Fibroblast of the aortic adventitia (primary cell): ENCODE measurements around the gene JAZF1. TPM values are rescaled to one million over a fixed set of nuclear protein-coding genes. Genes with fewer than 3 reads are reported as not detected.

Experiments
- DNase-seq: peaks from one replicate; pipeline ENCODE4 v3.0.0-alpha.2; 2010; ENCODE audit warnings: low read depth
- H3K4me3 ChIP-seq: 2 replicates; pipeline ENCODE4 v1.5.1; 2011; ENCODE audit warnings: low read depth, mild to moderate bottlenecking, control low read depth, low read length, moderate library complexity
- CTCF ChIP-seq: IDR thresholded peaks from 2 replicates; pipeline ENCODE4 v1.5.1; 2011; ENCODE audit warnings: mild to moderate bottlenecking, low read length, control low read depth, inconsistent platforms; ENCODE audit not compliant: insufficient read depth
- total RNA-seq: library from RNA; depleted of rRNA; stranded (reverse); fragments of >200 nt; gene quantifications from 2 replicates; pipeline ENCODE4 v1.2.3, GENCODE V29; 2012; ENCODE audit warnings: low replicate concordance

JAZF1 gene
- total RNA-seq, 1 donor, result 8.3 TPM

- no peak for DNase-seq
- no peak for TF ChIP-seq CTCF
- H3K4me3 ChIP-seq, result no peak overlapping the region
Measured at GRCh38 chr7:28110427-28111012, 70.1 kb downstream of the JAZF1 start.

- no peak overlapping the region for H3K4me3 ChIP-seq
- no peak for DNase-seq
- TF ChIP-seq CTCF, result no peak
Measured at GRCh38 chr7:28108747-28109146, 71.8 kb downstream of the JAZF1 start.

- TF ChIP-seq CTCF, result no peak
- H3K4me3 ChIP-seq, result no peak overlapping the region
- peak; percentile 43 for DNase-seq
Measured at GRCh38 chr7:28107960-28108359, 72.6 kb downstream of the JAZF1 start.

GRCh38 chr7:28106321-28106829 lies 74.2 kb downstream of the JAZF1 start:
- DNase-seq, result no peak
- TF ChIP-seq CTCF, result no peak

GRCh38 chr7:28105234-28105633 lies 75.4 kb downstream of the JAZF1 start:
- no peak for TF ChIP-seq CTCF
- no peak overlapping the region for H3K4me3 ChIP-seq
- DNase-seq, result no peak

More at GRCh38 chr7:28106321-28106829, 74.2 kb downstream of the JAZF1 start:
- no peak overlapping the region for H3K4me3 ChIP-seq

GRCh38 chr7:28104811-28105210 lies 75.8 kb downstream of the JAZF1 start:
- H3K4me3 ChIP-seq, result no peak overlapping the region
- DNase-seq, result no peak
- TF ChIP-seq CTCF, result no peak
